ENCODE data around the gene IVNS1ABP. TPM values are rescaled to one million over a fixed set of nuclear protein-coding genes. Genes with fewer than 3 reads are reported as not detected.

The IVNS1ABP gene
- total RNA-seq = 23.5 and 32.6 TPM in 2 replicates

DNA sequence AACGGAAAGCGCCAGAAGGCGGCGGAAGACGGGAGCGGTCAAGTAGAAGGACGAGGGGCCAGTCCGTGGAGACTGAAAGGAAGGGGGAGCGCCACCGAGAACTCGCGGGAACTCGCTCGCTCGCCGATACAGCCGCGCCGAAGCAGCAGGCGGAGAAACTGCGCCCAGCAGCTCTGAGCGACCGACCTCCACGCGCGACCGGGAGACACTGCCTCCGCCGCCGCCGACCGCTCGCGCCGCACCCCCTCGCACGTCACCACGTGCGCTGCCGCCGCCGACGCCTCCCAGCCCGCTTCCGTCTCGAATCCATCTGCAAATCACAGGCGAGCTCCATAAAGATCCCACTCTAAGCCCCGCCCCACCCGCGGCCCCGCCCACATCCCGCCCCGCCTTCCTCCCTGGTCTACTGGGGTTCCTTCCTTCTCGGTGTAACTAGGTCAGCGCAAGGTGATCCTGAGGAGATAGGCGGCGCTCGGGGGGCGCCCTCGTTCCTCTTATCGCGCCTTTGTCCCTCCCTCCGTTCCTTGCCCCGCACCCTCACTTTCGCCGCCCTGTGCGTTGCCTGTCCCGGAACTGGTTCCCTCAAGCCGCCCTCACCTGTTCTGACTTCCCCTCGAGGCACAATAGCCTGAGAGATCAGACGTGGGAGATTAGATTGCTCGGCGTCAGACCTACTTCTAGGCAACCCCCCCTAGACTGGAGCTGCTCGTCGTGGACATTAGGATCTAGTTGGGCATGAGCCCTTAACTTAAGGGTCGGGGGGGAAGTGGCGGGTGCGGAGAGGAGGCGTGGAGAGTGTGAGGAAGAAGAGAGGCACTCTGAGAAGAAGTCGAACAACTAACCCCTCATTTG lies at the start of gene IVNS1ABP:
Gene IVNS1ABP (minus strand): TSS at position 210 of the 852 bp plus-strand sequence. CDS start 7,750 bp downstream, outside the sequence.

Other genes with a start within 250 kb of the IVNS1ABP start
- gene TRMT1L, start 160.3 kb downstream of the IVNS1ABP start, total RNA-seq = 26.1 and 46.4 TPM in 2 replicates
- gene SWT1, start 160.1 kb downstream of the IVNS1ABP start, total RNA-seq = 6.3 and 9.0 TPM in 2 replicates

All from smooth muscle cell of trachea (primary cell).